Heart left ventricle (tissue), 13 donors: ENCODE measurements around the gene CUL5.

Source experiments
- CTCF ChIP-seq, 12 donors: fragments of 200-600 bp; sonication (generic) in 4 of 12; IDR thresholded peaks; one replicate each; pipeline versions ENCODE4 v1.5.0 to v1.8.0; 2018 to 2022; ENCODE audit warnings: antibody characterized with exemption in 12 of 12, mild to moderate bottlenecking in 5 of 12
- POLR2A ChIP-seq, 2 donors: fragments of 450-650 bp; IDR thresholded peaks; one replicate each; pipeline ENCODE4 v1.6.1; 2017; ENCODE audit warnings: antibody characterized with exemption in 2 of 2, mild to moderate bottlenecking in 2 of 2, moderate library complexity in 2 of 2
- donor health status: ischemic (EF 13 %, LVEDD 7.1; RV severe dilation, severe dysfunction).
- donor health status: DM: no; HTN: yes; CAD: no.
- donor health status: DM: no; HTN: no; CAD: no.
- donor health status: ischemic (EF 25% LVEDD 6.9; RV normal size, moderate dysfunction).
- donor health status: ischemic (EF 25% LVEDD 5.7; RV mildly dilated, moderate dysfunction).
- donor health status: ischemic (EF 35%, LVEDD 5.7; RV mildly dilated, moderate dysfunction).
- donor health status: nonischemic (EF 11% LVEDD 7.7; RV severe dilation, severe dysfunction).
- donor health status: DM: yes; HTN: yes; CAD: no.
- donor health status: PGD.
- donor health status: ischemic (EF 29% LVEDD 5.4; RV normal size, mild dysfunction).
- donor health status: nonischemic (EF 23%, LVEDD 6.1; RV moderate dilation, normal function).

- TF ChIP-seq CTCF (IDR thresholded peaks at IDR 0.05) = no peak
- TF ChIP-seq POLR2A (IDR thresholded peaks at IDR 0.05) = no peak
Measured at GRCh38 chr11:108142304-108142703, 133.6 kb downstream of the CUL5 start.
